WTC11 (cell line): ENCODE data around the gene HDAC7. TPM values are rescaled to one million over a fixed set of nuclear protein-coding genes. Genes with fewer than 3 reads are reported as not detected.

ENCODE experiments used
- ATAC-seq: fragments of 200-7000 bp; cut with Tn5 transposase; 2 replicates; pipeline ENCODE4 v1.10.0; 2021; ENCODE audit warnings: mild to moderate bottlenecking, moderate library complexity
- CTCF ChIA-PET: fragments of 300-600 bp; sonication (Branson Sonifier 250); formaldehyde crosslinking; loops from one replicate; lab custom pipeline; 2021; ENCODE audit warnings: antibody characterized with exemption; lab: Charles Lee
- POLR2A ChIA-PET: fragments of 350-600 bp; sonication (Branson Sonifier 250); formaldehyde crosslinking; loops from one replicate; lab custom pipeline; 2021; ENCODE audit warnings: antibody characterized with exemption; lab: Charles Lee
- DNase-seq: peaks from one replicate; pipeline ENCODE4 v3.0.0; 2021; ENCODE audit warnings: low spot score
- H3K27ac Mint-ChIP-seq: 2 replicates; pipeline ENCODE4 v1.8.0; 2021; ENCODE audit warnings: mixed read lengths
- H3K27me3 Mint-ChIP-seq: 2 replicates; pipeline ENCODE4 v1.8.0; 2021; ENCODE audit warnings: low read depth, mild to moderate bottlenecking, moderate library complexity, mixed read lengths
- H3K36me3 Mint-ChIP-seq: 2 replicates; pipeline ENCODE4 v1.8.0; 2021; ENCODE audit warnings: mixed read lengths
- H3K4me1 Mint-ChIP-seq: 2 replicates; pipeline ENCODE4 v1.8.0; 2022; ENCODE audit warnings: mixed read lengths
- H3K4me3 Mint-ChIP-seq: 2 replicates; pipeline ENCODE4 v1.8.0; 2021; ENCODE audit warnings: mild to moderate bottlenecking, moderate library complexity, mixed read lengths
- H3K9me3 Mint-ChIP-seq: 2 replicates; pipeline ENCODE4 v1.8.0; 2021; ENCODE audit warnings: mixed read lengths
- CTCF ChIP-seq: fragments of 200-600 bp; IDR thresholded peaks from 2 replicates; pipeline ENCODE4 v1.8.0; 2022; ENCODE audit warnings: antibody characterized with exemption
- ESRRA ChIP-seq: sonication (generic); formaldehyde crosslinking; IDR thresholded peaks from 2 replicates; pipeline ENCODE4 v1.8.1; 2022; ENCODE audit warnings: mild to moderate bottlenecking, missing genetic modification reagents, borderline replicate concordance
- GRHL2 ChIP-seq: fragments of 250-450 bp; sonication (Bioruptor Pico); IDR thresholded peaks from 2 replicates; pipeline ENCODE4 v1.8.0; 2022; ENCODE audit warnings: mild to moderate bottlenecking, moderate library complexity; ENCODE audit not compliant: insufficient replicate concordance, severe bottlenecking
- IRF2 ChIP-seq: sonication (generic); formaldehyde crosslinking; IDR thresholded peaks from 2 replicates; pipeline ENCODE4 v1.8.0; 2022; ENCODE audit warnings: low read depth, missing genetic modification reagents, borderline replicate concordance
- JUN ChIP-seq: sonication (generic); formaldehyde crosslinking; IDR thresholded peaks from 2 replicates; pipeline ENCODE4 v1.8.0; 2023; ENCODE audit warnings: mild to moderate bottlenecking, missing genetic modification reagents
- NFATC4 ChIP-seq: fragments of 250-450 bp; sonication (Bioruptor Pico); IDR thresholded peaks from 2 replicates; pipeline ENCODE4 v1.9.0; 2021; ENCODE audit warnings: mild to moderate bottlenecking
- NFE2L1 ChIP-seq: sonication (generic); formaldehyde crosslinking; IDR thresholded peaks from 2 replicates; pipeline ENCODE4 v1.8.1; 2023; ENCODE audit warnings: missing genetic modification reagents
- NFYB ChIP-seq: sonication (generic); formaldehyde crosslinking; conservative IDR thresholded peaks from 2 replicates; pipeline ENCODE4 v1.8.0; 2022; ENCODE audit warnings: low read depth, missing genetic modification reagents
- RELA ChIP-seq: sonication (generic); formaldehyde crosslinking; IDR thresholded peaks from 2 replicates; pipeline ENCODE4 v1.8.1; 2022; ENCODE audit warnings: missing genetic modification reagents, mild to moderate bottlenecking, borderline replicate concordance
- SP1 ChIP-seq: sonication (generic); formaldehyde crosslinking; conservative IDR thresholded peaks from 2 replicates; pipeline ENCODE4 v1.8.1; 2022; ENCODE audit warnings: missing genetic modification reagents
- ZBTB21 ChIP-seq: sonication (generic); formaldehyde crosslinking; IDR thresholded peaks from 2 replicates; pipeline ENCODE4 v1.8.1; 2023; ENCODE audit warnings: mild to moderate bottlenecking, missing genetic modification reagents, borderline replicate concordance
- ZNF416 ChIP-seq: fragments of 250-450 bp; sonication (Bioruptor Pico); IDR thresholded peaks from 2 replicates; pipeline ENCODE4 v1.9.0; 2021; ENCODE audit warnings: mild to moderate bottlenecking, inconsistent platforms
- ZNF423 ChIP-seq: fragments of 250-450 bp; sonication (Bioruptor Pico); IDR thresholded peaks from 2 replicates; pipeline ENCODE4 v2.1.2; 2022; ENCODE audit warnings: mild to moderate bottlenecking, moderate library complexity
- ZNF512 ChIP-seq: sonication (generic); formaldehyde crosslinking; IDR thresholded peaks from 2 replicates; pipeline ENCODE4 v1.8.1; 2022; ENCODE audit warnings: missing genetic modification reagents, borderline replicate concordance
- total RNA-seq: library from RNA; stranded (reverse); gene quantifications from 3 replicates; pipeline ENCODE4 v1.2.3, GENCODE V29; 2021
- TF ChIP-seq, protein P1 (sequence below): sonication (generic); formaldehyde crosslinking; IDR thresholded peaks from 2 replicates; pipeline ENCODE4 v1.8.1; 2023; ENCODE audit warnings: mild to moderate bottlenecking, moderate library complexity, missing genetic modification reagents
- TF ChIP-seq, protein P2 (sequence below): fragments of 250-450 bp; sonication (Bioruptor Pico); IDR thresholded peaks from 2 replicates; pipeline ENCODE4 v1.9.0; 2021; ENCODE audit warnings: mild to moderate bottlenecking, borderline replicate concordance
- TF ChIP-seq, protein P3 (sequence below): fragments of 250-450 bp; sonication (Bioruptor Pico); IDR thresholded peaks from 2 replicates; pipeline ENCODE4 v1.8.0; 2021; ENCODE audit warnings: mild to moderate bottlenecking
- TF ChIP-seq, protein P4 (sequence below): sonication (generic); formaldehyde crosslinking; IDR thresholded peaks from 2 replicates; pipeline ENCODE4 v1.8.0; 2022; ENCODE audit warnings: mild to moderate bottlenecking, missing genetic modification reagents

Gene HDAC7
- total RNA-seq, 1 experiment from 2014 or later = 111 TPM

GRCh38 chr12:47773062-47773857 is 46.4 kb downstream of the HDAC7 start, which contains the start of gene SLC48A1:
SLC48A1 (plus strand) TSS chr12:47773238; CDS start chr12:47773305, 67 bp downstream.
- no peaks in the 10 kb centered on the region for H3K36me3 Mint-ChIP-seq
- ChIA-PET CTCF (interaction anchor here (0.6 to 19.3 kb wide), 18 partner anchors 10 to 1441 kb away, joined by 3 to 735 read pairs (median 4); partner anchors contain the start of genes ENDOU and RAPGEF3), POLR2A (interaction anchor here (1.1 to 2.4 kb wide), 2 partner anchors 14 to 68 kb away, joined by 3 to 6 read pairs; partner anchors contain the start of genes RAPGEF3 and RPAP3)
- peak within 1 kb of the TSS; percentile 82 for H3K4me3 Mint-ChIP-seq
- ATAC-seq = peak; percentile 81
- peaks cover 32% of the 10 kb centered on the region for H3K4me1 Mint-ChIP-seq
- peak within 1 kb of the TSS; percentile 32; the same call in 1 of the 2 replicates for H3K27ac Mint-ChIP-seq
- H3K9me3 Mint-ChIP-seq = no peaks in the 10 kb centered on the region
- TF ChIP-seq, protein P1, sequence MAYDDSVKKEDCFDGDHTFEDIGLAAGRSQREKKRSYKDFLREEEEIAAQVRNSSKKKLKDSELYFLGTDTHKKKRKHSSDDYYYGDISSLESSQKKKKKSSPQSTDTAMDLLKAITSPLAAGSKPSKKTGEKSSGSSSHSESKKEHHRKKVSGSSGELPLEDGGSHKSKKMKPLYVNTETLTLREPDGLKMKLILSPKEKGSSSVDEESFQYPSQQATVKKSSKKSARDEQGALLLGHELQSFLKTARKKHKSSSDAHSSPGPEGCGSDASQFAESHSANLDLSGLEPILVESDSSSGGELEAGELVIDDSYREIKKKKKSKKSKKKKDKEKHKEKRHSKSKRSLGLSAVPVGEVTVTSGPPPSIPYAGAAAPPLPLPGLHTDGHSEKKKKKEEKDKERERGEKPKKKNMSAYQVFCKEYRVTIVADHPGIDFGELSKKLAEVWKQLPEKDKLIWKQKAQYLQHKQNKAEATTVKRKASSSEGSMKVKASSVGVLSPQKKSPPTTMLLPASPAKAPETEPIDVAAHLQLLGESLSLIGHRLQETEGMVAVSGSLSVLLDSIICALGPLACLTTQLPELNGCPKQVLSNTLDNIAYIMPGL (CRISPR knock-in tag) = peak; percentile 77; the same call in 1 of the 2 replicates
- TF ChIP-seq SP1 (CRISPR knock-in tag) (peak; percentile 61), NFE2L1 (CRISPR knock-in tag) (no peak)
- TF ChIP-seq, all 79 proteins: peak for 2
- peaks cover 27% of the 10 kb centered on the region for H3K27me3 Mint-ChIP-seq
- peak; percentile 80 for DNase-seq

GRCh38 chr12:47772738-47773061 is 47.0 kb downstream of the HDAC7 start:
- peak overlapping the region; percentile 67 for H3K4me3 Mint-ChIP-seq
- no peak for TF ChIP-seq ZNF423 (CRISPR knock-in tag)
- no peak for TF ChIP-seq ZNF416 (CRISPR knock-in tag)
- TF ChIP-seq JUN = no peak
- TF ChIP-seq NFATC4 (CRISPR knock-in tag) = no peak
- TF ChIP-seq, protein P2, sequence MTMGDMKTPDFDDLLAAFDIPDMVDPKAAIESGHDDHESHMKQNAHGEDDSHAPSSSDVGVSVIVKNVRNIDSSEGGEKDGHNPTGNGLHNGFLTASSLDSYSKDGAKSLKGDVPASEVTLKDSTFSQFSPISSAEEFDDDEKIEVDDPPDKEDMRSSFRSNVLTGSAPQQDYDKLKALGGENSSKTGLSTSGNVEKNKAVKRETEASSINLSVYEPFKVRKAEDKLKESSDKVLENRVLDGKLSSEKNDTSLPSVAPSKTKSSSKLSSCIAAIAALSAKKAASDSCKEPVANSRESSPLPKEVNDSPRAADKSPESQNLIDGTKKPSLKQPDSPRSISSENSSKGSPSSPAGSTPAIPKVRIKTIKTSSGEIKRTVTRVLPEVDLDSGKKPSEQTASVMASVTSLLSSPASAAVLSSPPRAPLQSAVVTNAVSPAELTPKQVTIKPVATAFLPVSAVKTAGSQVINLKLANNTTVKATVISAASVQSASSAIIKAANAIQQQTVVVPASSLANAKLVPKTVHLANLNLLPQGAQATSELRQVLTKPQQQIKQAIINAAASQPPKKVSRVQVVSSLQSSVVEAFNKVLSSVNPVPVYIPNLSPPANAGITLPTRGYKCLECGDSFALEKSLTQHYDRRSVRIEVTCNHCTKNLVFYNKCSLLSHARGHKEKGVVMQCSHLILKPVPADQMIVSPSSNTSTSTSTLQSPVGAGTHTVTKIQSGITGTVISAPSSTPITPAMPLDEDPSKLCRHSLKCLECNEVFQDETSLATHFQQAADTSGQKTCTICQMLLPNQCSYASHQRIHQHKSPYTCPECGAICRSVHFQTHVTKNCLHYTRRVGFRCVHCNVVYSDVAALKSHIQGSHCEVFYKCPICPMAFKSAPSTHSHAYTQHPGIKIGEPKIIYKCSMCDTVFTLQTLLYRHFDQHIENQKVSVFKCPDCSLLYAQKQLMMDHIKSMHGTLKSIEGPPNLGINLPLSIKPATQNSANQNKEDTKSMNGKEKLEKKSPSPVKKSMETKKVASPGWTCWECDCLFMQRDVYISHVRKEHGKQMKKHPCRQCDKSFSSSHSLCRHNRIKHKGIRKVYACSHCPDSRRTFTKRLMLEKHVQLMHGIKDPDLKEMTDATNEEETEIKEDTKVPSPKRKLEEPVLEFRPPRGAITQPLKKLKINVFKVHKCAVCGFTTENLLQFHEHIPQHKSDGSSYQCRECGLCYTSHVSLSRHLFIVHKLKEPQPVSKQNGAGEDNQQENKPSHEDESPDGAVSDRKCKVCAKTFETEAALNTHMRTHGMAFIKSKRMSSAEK (CRISPR knock-in tag) = no peak
- TF ChIP-seq, protein P3, sequence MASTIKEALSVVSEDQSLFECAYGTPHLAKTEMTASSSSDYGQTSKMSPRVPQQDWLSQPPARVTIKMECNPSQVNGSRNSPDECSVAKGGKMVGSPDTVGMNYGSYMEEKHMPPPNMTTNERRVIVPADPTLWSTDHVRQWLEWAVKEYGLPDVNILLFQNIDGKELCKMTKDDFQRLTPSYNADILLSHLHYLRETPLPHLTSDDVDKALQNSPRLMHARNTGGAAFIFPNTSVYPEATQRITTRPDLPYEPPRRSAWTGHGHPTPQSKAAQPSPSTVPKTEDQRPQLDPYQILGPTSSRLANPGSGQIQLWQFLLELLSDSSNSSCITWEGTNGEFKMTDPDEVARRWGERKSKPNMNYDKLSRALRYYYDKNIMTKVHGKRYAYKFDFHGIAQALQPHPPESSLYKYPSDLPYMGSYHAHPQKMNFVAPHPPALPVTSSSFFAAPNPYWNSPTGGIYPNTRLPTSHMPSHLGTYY (CRISPR knock-in tag) = no peak
- TF ChIP-seq IRF2 (CRISPR knock-in tag) = no peak
- no peak for TF ChIP-seq ZNF512 (CRISPR knock-in tag)
- TF ChIP-seq, protein P4, sequence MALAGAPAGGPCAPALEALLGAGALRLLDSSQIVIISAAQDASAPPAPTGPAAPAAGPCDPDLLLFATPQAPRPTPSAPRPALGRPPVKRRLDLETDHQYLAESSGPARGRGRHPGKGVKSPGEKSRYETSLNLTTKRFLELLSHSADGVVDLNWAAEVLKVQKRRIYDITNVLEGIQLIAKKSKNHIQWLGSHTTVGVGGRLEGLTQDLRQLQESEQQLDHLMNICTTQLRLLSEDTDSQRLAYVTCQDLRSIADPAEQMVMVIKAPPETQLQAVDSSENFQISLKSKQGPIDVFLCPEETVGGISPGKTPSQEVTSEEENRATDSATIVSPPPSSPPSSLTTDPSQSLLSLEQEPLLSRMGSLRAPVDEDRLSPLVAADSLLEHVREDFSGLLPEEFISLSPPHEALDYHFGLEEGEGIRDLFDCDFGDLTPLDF = no peak
- TF ChIP-seq CTCF = no peak
- no peak for TF ChIP-seq RELA
- TF ChIP-seq ESRRA (CRISPR knock-in tag) = no peak
- TF ChIP-seq ZBTB21 (CRISPR knock-in tag) = no peak
- no peak for TF ChIP-seq NFYB
- TF ChIP-seq GRHL2 (CRISPR knock-in tag) = no peak
- CTCF ChIA-PET = interaction anchor here (0.6 to 19.3 kb wide), 18 partner anchors 10 to 1441 kb away, joined by 3 to 735 read pairs (median 4); partner anchors contain the start of genes ENDOU and RAPGEF3
- no peaks in the 10 kb centered on the region for H3K9me3 Mint-ChIP-seq
- DNase-seq (no peak), ATAC-seq (no peak)
- H3K27ac Mint-ChIP-seq = peak overlapping the region; percentile 32; the same call in 1 of the 2 replicates
- POLR2A ChIA-PET = interaction anchor here (0.8 to 2.4 kb wide), 3 partner anchors 14 to 67 kb away, joined by 3 to 6 read pairs (median 5); partner anchors contain the start of genes RAPGEF3 and RPAP3
- H3K4me1 Mint-ChIP-seq = peaks cover 27% of the 10 kb centered on the region
- H3K36me3 Mint-ChIP-seq = no peaks in the 10 kb centered on the region
- peaks cover 27% of the 10 kb centered on the region for H3K27me3 Mint-ChIP-seq
